Neural progenitor cell (in vitro differentiated cells): ENCODE data around the gene UPK3A.

ENCODE experiments used
- CTCF ChIP-seq: fragments of 200-600 bp; sonication (generic); IDR thresholded peaks from 2 replicates; pipeline ENCODE4 v1.5.1; 2017; ENCODE audit warnings: antibody characterized with exemption, mild to moderate bottlenecking
- EZH2 ChIP-seq: fragments of 200-600 bp; sonication (generic); IDR thresholded peaks from 2 replicates; pipeline ENCODE4 v1.6.1; 2017; ENCODE audit warnings: antibody characterized with exemption, mild to moderate bottlenecking, moderate library complexity

DNA sequence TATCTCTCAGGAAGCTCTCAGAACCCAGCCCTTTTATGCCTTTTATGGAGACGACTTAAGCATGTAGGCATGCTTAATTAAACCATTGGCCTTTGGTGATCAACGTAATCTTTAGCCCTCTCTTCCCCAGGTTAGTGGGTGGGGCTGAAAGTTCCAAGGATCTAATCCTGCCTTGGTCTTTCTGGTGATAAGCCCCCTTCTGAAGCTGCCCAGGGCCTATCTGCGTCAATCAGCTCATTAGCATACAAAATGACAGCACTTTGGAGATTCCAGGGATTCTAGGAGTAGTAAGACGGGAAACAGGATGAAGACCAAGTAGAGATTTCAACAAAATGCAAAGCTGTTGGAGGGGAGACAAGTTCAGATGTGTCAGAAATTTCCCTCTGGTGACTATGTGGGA lies 28.1 kb downstream of the UPK3A start:
- TF ChIP-seq CTCF (no peak), EZH2 (no peak)
